UCSD-AML1 (cell line): Measurements from ENCODE around the gene TMEM204.
A peak's percentile ranks its signal among the peaks of the same experiment; 100 is the strongest.

Experiments
- DNase-seq: peaks from one replicate; lab custom pipeline; 2025; ENCODE audit not compliant: unreplicated experiment; lab: John Stamatoyannopoulos, UW

Gene TMEM204

DNA sequence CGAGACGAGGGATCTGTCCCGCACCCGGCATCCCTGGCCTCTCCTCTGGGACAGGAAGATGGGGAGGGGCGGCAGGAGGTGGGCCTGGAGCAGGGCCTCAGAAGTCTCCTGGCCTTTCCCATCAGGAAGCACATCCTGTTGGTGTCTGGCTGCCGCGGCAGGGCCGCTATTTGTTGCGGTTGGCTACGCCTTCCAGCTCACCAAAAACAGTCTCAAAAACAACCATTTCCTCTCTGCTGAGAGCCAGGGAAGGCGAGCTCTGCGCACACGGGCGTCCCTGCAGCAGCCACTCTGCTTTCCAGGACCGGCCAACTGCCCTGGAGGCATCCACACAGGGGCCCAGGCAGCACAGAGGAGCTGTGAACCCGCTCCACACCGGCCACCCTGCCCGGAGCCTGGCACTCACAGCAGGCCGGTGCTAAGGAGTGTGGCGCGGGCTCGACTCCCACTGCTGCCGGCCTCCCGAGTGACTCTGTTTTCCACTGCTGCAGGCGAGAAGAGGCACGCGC is at the start of gene TMEM204:
TMEM204 (plus strand) TSS at position 224 of the 509 bp plus-strand sequence. CDS start 610 bp downstream, outside the sequence.
- peak; percentile 55 for DNase-seq

DNA sequence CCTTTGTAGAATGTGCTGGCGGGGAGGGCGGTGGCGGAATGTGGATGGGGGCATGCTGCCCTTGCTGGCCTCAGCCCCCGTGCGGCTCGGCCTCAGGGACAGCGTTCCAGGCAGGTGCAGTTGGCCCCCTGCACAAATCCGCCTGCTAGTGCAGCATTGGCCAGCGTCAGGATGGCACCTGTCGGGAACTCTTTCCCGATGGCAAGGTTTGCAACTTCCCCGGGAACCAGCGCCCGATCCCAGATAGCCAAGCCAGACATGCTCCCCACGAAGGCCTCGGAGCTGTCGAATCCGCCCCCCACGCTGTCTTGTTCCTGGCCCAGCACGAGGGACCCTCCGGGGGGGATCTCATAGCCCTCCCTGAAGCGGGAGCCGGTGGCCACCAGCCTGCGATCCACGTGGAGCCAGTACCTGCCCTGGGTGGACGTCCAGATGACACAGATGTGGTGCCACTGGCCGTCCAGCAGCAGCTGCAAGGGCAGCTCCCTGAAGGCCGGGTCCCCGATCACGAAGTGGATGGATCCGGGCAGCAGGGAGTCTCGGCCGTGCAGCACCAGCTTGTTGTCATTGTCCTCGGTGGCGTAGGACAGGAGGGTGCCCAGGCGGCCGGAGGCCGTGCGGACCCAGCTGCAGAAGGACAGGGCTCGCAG is 47.5 kb upstream of the TMEM204 start:
- no peak for DNase-seq

DNA sequence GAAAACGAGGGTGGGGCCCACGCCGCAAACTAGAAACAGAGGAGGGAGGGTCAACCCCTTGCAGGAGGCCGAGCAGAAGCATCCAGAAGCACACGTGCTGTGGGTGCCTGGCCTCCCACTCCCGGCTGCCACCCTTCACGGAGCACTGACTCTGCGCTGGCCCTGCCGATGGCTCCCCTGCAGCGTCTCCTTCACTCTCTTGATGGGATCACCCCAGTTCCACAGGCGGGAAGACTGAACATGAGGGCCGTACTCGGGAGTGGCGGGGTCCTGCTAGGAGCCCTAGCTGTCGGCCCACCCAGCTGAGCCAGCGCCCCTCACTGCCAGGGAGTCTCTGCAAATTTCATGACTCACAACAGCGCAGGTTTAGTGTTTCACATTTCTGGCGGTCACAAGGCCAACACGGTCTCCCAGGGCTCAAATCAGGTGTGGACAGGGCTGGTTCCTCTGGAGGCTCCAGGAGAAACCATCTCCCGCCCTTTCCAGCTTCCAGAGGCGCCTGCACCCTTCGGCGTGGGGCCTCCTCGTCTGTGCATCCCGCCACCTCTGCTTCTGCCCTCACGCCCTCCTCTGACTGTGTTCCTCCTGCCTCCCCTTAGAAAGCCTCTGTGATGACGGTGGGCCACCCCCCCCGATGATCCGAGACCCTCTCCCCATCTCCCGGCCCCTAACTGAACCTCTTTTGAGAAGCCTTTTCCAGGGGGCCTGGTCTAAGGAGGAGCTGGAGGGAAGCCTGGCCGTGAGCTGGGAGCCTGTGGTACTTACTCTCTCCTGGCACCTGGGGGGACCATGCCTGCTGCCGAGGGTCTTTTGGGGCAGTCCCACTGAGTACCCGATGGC is 46.7 kb upstream of the TMEM204 start:
- DNase-seq = no peak

DNA sequence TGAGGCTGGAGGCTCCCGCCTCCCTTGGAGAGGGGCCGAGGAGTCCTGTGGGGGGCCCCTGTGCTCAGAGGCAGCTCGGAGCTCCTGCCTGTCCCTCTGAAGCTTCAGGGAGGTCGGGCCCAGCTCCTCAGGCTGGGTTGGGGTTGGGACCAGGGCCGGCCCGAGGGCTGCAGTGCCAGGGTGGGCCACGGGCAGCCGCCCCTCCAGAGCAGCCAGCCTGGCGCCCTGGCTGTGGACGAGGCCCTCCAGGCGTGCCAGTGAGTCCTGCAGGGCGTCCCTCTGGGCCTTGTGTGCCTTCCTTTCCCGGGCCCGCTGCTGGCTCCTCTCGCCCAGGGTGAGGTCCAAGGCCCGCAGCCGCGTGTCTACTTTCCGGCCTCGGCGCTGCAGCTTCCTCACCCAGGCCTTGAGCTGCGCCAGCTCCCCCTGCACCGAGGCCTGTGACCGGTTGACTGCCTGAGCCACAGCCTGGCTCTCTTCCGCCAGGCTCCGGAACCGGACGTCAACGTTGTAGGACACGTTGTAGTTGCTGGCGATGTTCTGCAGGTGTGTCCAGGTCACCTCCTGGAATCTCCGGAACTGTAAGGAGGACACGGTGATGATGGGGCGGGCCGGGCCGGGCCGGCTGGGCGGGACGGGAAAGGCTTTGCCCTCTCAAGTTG is 45.9 kb upstream of the TMEM204 start:
- no peak for DNase-seq

DNA sequence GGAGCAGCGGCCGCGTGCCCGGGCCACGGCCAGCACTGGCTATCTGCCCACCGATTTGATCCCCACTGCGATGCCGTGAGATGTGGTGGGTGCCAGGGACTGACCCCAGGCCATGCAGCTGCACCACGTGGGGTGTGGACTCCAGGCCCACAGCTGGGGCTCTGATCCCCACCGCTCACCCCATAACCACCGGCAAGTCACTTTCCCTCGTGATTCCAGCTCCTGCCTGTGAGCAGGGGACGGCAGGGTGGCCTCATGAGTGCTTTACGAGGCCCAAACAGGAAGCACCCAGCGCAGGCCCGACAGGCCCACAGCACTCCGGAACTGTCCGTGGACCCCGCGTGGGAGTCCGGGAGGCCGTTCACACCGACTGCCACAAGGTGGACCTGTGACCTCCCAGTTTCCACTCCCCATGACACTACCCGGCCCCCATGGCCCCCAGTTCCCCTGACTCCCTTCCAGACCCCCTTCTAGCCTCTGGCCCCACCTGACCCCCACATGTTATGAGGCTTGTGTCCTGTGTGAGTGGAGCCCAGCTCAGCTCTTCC is 45.3 kb upstream of the TMEM204 start:
- DNase-seq = no peak

DNA sequence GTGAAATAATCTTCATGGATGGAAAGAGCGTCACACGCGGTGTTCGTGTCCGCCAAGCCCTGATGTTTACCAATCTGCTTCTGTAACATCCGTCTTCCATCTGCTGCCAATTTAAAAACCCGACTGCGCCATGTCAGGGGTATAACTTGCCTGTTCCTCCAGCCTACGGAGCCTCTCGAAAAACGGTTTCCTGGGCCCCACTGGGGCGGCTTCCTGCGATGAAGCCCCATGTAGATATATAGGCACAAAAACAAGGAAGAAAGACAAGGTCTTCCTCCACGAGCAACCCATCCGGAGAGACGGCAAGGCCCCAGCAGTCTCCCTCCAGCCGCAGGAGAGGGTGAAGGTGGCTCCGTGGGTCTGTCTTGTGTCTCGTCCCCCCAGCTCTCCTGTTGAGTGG is 44.8 kb upstream of the TMEM204 start, which contains the start of gene PTX4:
PTX4 (minus strand) TSS at position 326 of the 400 bp plus-strand sequence; CDS start at position 291, 35 bp downstream.
- DNase-seq = no peak

DNA sequence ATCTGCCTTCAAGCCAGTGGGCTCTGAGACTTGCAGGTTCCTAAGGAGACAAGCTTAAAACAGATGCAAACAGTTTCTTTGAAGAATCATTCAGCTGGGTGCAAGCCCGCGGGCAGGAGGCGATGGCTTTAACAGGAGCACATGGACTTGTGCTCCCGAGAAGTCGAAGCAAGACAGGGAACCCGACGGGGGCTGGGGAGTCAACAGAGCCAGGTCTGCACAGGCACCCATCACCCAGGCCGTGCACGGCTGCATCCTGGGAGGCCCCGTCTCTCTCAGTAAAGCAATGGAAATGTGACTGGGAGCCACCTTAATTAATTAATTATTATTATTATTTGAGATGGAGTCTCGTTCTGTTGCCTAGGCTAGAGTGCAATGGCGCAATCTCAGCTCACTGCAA is 44.4 kb upstream of the TMEM204 start:
- no peak for DNase-seq

DNA sequence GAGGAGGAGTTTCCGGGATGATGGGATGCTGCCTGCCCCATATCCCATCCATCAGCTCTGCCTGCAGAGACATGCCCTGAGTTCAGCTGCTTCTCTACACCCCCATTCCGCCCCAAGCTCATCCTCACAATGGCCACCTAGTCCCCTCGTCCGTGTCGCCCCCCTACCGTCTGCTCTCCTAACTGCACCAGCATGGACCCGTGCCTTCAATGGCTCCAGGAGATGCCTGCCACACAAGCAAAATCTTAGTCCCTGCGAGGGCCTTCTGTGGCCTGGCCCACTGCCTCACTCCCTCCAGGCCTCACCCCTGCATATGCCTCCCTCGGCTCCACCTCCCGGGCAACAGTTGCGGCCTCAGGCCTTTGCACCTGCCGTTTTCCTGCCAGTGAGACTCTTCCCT is 42.1 kb upstream of the TMEM204 start:
- DNase-seq = no peak

DNA sequence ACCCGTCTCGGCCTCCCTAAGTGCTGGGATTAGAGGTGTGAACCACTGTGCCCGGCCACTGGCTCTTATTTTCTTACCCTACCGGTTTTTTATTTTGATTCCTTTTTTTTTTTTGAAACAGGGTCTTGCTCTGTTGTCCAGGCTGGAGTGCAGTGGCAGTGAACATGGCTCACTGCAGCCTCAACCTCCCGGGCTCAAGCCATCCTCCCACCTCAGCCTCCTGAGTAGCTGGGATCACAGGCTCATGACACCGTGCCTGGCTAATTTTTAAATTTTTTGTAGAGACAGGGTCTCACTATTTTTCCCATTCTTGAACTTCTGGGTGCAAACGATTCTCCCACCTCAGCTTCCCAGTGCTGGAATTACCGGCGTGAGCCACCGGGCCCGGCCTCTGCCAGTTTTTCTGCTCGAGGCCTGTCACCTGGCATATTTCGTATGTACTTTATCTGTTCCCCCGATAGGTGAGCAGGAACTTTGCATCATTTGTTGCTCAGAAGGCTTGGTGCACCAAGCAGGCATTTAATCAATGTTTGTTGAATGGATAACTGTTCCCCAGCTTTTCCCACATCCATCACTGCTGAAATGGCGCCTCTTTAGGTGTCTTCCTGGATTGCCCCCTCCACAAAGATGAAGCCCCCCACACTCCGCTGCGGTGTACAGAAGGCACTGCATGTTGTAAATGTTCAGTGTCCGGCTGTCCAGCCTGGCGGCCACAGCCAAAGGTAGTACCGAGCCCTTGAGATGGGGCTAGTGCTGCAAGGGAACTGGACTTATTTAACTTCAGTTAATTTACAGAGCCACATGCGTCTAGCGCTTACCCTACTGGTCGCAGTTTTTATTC is 41.2 kb upstream of the TMEM204 start:
- DNase-seq = no peak

DNA sequence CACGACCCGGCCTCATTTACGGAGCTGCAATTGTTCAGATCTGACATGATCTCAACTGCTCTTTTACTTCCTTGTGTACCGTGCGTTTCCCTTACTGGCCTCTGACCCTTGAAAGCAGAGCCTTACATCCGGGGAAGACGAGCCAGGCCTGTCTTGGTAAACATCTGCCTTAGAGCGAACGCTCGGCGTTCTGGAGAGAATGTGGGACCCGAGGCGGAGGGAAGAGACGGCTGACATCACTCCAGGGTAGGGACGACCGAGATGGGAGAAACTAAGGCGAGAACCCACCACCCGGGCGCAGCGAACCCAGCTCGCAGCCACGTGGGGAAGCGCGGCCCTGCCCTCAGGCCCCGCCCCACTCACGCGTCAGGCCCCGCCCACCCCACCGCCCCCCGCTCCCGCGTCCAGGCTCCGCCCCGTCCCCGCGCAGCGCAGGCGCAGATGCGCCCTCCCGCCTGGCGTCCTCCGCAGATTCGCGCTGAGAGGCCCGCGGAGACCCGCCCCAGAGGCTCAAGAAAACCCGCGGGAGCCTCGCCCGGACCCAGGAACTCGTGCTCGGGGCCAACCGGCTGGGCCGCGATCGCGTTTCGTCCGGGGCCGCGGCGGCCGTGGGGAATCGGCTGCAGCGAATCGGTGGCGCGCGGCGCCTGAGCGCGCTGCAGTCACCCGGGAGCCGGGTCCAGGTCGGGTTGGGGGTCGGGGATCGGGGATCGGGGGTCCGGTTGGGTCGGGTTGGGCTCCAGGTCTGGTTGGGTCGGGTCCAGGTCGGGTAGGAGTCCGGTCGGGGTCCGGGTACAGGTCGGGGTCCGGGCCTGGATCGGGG is 40.3 kb upstream of the TMEM204 start, which contains the start of gene TELO2:
TELO2 (plus strand) TSS at position 438 of the 823 bp plus-strand sequence. CDS start 922 bp downstream, outside the sequence.
- peak; percentile 85 for DNase-seq

DNA sequence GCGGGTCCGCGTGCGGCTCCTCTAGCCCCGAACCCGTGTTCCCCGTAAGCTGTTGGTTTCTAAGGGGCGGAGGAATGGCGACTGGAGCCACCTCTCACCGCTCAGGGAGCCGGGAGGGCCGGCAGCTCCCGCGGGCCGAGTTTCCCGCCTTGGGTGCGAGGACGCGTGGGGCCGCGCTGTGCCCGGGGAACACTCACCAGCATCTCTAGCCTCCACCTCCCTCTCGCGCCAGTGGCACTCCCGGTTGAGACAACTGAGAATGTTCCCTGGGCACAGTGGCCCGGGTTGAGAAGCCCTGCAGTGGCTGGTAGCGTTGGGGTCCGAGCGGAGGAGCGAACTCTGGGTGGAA is 39.7 kb upstream of the TMEM204 start:
- no peak for DNase-seq

DNA sequence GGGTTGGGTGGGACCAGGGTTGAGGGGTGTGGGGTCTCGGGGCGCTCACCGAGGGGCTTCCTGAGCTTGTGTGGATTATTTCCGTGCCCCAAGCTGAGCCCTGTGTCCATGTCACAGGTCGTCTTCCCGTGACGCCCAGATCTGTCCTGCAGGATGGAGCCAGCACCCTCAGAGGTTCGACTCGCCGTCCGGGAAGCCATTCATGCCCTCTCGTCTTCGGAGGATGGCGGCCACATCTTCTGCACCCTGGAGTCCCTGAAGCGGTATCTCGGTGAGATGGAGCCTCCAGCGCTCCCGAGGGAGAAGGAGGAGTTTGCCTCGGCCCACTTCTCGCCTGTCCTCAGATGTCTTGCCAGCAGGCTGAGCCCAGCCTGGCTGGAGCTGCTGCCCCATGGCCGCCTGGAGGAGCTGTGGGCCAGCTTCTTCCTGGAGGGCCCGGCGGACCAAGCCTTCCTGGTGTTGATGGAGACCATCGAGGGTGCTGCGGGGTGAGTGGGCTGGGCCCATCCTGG is 39.3 kb upstream of the TMEM204 start:
- peak; percentile 25 for DNase-seq

DNA sequence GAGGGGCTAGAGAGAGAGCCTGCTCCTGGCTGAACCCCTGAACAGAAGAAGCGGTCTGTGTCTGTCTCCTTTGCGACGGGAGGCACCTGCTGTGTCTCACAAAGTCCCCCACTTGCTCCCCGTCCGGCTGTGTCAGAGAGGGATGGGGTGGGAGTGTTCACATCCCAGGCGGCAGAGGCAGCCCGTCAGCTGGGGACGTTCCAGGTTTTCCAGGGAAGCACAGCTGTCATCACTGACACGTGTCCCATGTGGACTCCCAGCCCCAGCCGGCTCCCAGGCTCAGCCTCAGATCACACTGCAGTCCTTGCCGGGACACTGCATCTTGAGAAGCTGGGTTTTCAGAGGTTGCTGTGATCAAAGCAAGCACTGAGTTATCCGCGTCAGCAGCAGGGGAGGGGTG is 38.8 kb upstream of the TMEM204 start:
- DNase-seq = no peak

DNA sequence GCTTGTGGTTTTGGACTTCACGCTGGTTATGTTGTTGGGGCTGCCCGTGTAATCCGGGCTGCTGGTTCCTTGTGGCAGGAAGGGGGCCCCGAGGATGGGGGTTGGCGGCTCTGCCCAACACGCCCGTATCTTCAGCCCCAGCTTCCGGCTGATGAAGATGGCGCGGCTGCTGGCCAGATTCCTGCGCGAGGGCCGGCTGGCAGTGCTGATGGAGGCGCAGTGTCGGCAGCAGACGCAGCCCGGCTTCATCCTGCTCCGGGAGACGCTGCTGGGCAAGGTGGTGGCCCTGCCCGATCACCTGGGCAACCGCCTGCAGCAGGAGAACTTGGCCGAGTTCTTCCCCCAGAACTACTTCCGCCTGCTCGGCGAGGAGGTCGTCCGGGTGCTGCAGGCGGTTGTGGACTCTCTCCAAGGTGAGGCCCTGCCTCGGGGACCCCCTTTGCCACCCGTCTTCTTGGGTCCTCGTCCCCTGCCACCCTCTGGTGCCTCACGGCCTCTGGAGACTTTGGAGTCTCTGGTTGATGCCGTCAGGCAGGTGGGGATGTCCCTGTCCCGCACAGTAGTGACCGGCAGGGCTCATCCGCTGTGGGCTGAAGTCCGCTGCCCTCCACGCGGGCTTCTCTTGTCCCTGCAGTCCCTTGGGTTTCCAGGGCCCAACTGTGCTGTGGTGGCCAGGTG is 38.1 kb upstream of the TMEM204 start:
- no peak for DNase-seq

DNA sequence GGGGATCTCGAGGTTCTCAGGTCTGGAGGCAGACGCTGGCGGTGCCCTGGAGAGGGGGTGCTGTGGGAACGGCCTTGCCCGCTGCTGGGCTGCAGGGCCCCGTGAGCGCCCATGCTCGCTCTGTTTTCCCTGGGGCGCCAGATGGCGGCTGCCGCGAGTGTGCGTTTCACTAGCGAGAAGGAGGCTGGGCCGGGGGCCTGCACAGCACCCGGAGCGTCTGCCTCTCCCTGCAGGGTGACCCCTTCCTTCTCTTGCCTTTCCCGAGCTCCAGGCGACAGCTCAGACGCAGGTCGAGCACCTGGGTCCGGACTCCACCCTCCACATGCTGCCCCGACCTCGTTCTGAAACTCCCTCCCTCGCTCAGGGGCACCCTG is 37.6 kb upstream of the TMEM204 start:
- DNase-seq = no peak

DNA sequence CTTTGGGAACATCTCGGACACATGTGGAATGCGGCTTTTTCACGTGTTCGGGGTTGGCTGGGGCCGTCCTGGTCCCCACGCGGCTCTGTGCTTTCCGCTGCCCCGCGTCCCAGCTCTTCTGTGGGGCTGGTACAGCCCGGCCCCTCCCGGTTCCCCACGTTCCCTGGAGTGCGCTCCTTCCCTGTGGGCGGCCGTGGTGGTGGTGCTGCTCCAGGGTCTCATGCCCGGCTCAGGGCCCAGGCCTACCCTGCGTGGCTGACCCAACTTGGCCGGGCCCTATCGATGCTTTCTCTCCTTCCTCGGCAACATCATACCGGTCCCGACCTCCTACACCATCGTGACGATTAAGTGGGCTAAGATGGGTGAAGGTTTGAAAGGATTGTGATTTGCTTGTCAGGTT is 37.0 kb upstream of the TMEM204 start:
- no peak for DNase-seq

DNA sequence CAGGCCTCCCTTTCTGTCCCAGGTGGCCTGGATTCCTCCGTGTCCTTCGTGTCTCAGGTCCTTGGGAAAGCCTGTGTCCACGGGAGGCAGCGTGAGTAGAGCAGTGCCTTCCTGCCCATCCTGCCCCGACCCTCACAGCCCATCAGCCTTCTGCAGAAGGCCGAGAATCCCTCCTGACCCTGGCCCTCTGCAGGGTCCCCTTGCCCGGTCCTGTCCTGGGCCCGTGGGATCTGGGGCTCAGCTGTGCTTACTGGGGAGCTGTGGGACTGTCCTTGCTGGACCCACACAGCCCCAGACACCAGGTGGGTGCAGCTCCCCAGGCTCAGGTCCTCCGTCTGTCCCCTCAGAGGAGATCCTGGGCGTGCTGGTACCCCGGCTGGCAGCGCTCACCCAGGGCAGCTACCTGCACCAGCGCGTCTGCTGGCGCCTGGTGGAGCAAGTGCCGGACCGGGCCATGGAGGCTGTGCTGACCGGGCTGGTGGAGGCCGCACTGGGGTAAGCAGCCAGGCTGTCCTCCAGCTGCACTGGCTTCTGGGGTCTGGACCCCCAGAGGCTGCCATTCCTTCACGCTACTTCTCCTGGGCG is 36.4 kb upstream of the TMEM204 start:
- DNase-seq = no peak

DNA sequence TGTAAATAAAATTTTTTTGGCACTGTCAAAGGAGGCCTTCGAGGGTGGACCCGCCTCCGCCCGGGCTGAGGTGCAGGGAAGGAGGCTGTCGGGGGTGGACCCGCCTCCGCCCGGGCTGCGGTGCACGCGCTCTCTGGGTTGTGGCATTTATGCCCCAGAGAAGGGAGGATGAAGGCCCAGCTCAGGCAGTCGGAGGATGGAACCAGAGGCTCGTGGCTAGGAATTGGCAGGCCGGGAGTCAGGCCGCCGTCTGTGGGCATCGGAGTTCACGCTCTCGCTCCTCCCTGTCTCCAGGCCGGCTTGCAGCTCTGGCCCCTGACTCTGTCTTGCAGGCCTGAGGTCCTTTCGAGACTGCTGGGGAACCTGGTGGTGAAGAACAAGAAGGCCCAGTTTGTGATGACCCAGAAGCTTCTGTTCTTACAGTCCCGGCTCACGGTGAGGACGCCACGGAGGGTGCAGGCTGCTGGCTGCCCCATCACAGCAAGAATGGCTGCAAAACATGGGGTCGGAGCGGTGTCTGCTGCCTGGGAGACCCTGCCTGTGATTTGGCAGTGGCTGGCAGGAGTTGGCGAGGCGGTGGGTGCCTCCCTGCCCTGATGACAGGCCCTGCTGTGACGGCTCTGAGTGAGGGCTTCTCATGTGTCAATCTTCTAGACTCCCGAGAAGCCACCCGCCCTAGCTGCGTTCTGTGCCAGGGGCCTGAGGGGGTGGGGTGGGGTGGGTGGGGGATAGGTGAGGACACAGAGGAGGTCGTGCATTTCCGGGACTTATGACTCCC is 34.4 kb upstream of the TMEM204 start:
- DNase-seq = no peak
